ENCODE results near the gene PKP4.

PKP4 gene

GRCh38 chr2:158546412-158547144, 89.8 kb downstream of the PKP4 start:
- DNase-seq (ENCODE audit: low read depth): no peak

- no peak for DNase-seq (ENCODE audit: low read depth)
Observed at GRCh38 chr2:158553257-158553656, 96.5 kb downstream of the PKP4 start.

GRCh38 chr2:158554996-158555395, 98.2 kb downstream of the PKP4 start:
- no peak for DNase-seq (ENCODE audit: low read depth)

GRCh38 chr2:158556124-158556523, 99.4 kb downstream of the PKP4 start:
- DNase-seq (ENCODE audit: low read depth): no peak

- DNase-seq (ENCODE audit: low read depth): no peak
Observed at GRCh38 chr2:158557752-158558151, 101.0 kb downstream of the PKP4 start.

GRCh38 chr2:158559252-158559651, 102.5 kb downstream of the PKP4 start:
- no peak for DNase-seq (ENCODE audit: low read depth)

GRCh38 chr2:158560259-158560658, 103.5 kb downstream of the PKP4 start:
- no peak for DNase-seq (ENCODE audit: low read depth)

GRCh38 chr2:158561054-158561453, 104.3 kb downstream of the PKP4 start:
- DNase-seq (ENCODE audit: low read depth): no peak

GRCh38 chr2:158567208-158567607, 110.5 kb downstream of the PKP4 start:
- DNase-seq (ENCODE audit: low read depth): no peak

- DNase-seq (ENCODE audit: low read depth): no peak
Observed at GRCh38 chr2:158569284-158569683, 112.5 kb downstream of the PKP4 start.

- DNase-seq (ENCODE audit: low read depth): no peak
Observed at GRCh38 chr2:158570869-158571268, 114.1 kb downstream of the PKP4 start.

GRCh38 chr2:158573739-158574138, 117.0 kb downstream of the PKP4 start:
- no peak for DNase-seq (ENCODE audit: low read depth)

GRCh38 chr2:158575051-158575635, 118.4 kb downstream of the PKP4 start:
- no peak for DNase-seq (ENCODE audit: low read depth)

GRCh38 chr2:158577141-158577540, 120.4 kb downstream of the PKP4 start:
- no peak for DNase-seq (ENCODE audit: low read depth)

GRCh38 chr2:158578703-158579330, 122.1 kb downstream of the PKP4 start:
- DNase-seq (ENCODE audit: low read depth): no peak

GRCh38 chr2:158579928-158580327, 123.2 kb downstream of the PKP4 start:
- no peak for DNase-seq (ENCODE audit: low read depth)

GRCh38 chr2:158580760-158581159, 124.0 kb downstream of the PKP4 start:
- no peak for DNase-seq (ENCODE audit: low read depth)

- DNase-seq (ENCODE audit: low read depth): no peak
Observed at GRCh38 chr2:158582670-158583069, 125.9 kb downstream of the PKP4 start.

- DNase-seq (ENCODE audit: low read depth): no peak
Observed at GRCh38 chr2:158583923-158584322, 127.2 kb downstream of the PKP4 start.

- no peak for DNase-seq (ENCODE audit: low read depth)
Observed at GRCh38 chr2:158586491-158586890, 129.7 kb downstream of the PKP4 start.

GRCh38 chr2:158589303-158589702, 132.6 kb downstream of the PKP4 start:
- no peak for DNase-seq (ENCODE audit: low read depth)

GRCh38 chr2:158598862-158599517, 142.2 kb downstream of the PKP4 start:
- no peak for DNase-seq (ENCODE audit: low read depth)

GRCh38 chr2:158599609-158600008, 142.9 kb downstream of the PKP4 start:
- DNase-seq (ENCODE audit: low read depth): no peak
